Natural killer cell (primary cell): Measurements from ENCODE around the gene ADGRB3. TPM values are rescaled to one million over a fixed set of nuclear protein-coding genes. Genes with fewer than 3 reads are reported as not detected.
"Not testable (repeated sequence)": the region's sequence is repeated elsewhere in the genome, so short reads cannot be mapped to it uniquely, and the experiment has no call there.

Experiments used
- ATAC-seq, 3 donors: fragments of 150-1000 bp in 2 of 3; fragments of 200-7000 bp in 1 of 3; cut with Tn5 transposase; 1 replicate in 1 of 3; 2 replicates in 2 of 3; pipeline ENCODE4 v1.10.0; 2021; ENCODE audit warnings: mild to moderate bottlenecking in 2 of 3, moderate library complexity in 2 of 3
- DNase-seq, 2 donors: peaks; one replicate each; pipeline versions ENCODE4 v3.0.0 to v3.0.0-alpha.2; 2013 to 2021; ENCODE audit warnings: mixed read lengths in 1 of 2
- H3K27ac ChIP-seq: one replicate; pipeline ENCODE4 v1.5.1; 2013; ENCODE audit warnings: mild to moderate bottlenecking, low read length
- H3K27me3 ChIP-seq: one replicate; pipeline ENCODE4 v1.6.1; 2013; ENCODE audit warnings: low read length; ENCODE audit not compliant: control insufficient read depth, insufficient read depth
- H3K36me3 ChIP-seq: one replicate; pipeline ENCODE4 v1.6.1; 2013; ENCODE audit warnings: low read length; ENCODE audit not compliant: control insufficient read depth, insufficient read depth
- H3K4me1 ChIP-seq: one replicate; pipeline ENCODE4 v1.6.1; 2013; ENCODE audit warnings: low read length; ENCODE audit not compliant: control insufficient read depth, insufficient read depth
- H3K4me3 ChIP-seq: one replicate; pipeline ENCODE4 v1.5.1; 2013; ENCODE audit warnings: low read length
- H3K9me3 ChIP-seq: one replicate; pipeline ENCODE4 v1.6.1; 2013; ENCODE audit warnings: low read length; ENCODE audit not compliant: control insufficient read depth, insufficient read depth
- H3K27ac Mint-ChIP-seq, 2 donors: one replicate each; pipeline ENCODE4 v1.8.0; 2022; ENCODE audit warnings: mild to moderate bottlenecking in 2 of 2, mixed read lengths in 2 of 2, moderate library complexity in 1 of 2
- H3K27me3 Mint-ChIP-seq, 2 donors: one replicate each; pipeline ENCODE4 v1.8.0; 2022; ENCODE audit warnings: low read depth in 2 of 2, mixed read lengths in 2 of 2
- H3K36me3 Mint-ChIP-seq: one replicate; pipeline ENCODE4 v1.8.0; 2022; ENCODE audit warnings: mixed read lengths
- H3K4me1 Mint-ChIP-seq, 2 donors: one replicate each; pipeline ENCODE4 v1.8.0; 2022; ENCODE audit warnings: mixed read lengths in 2 of 2
- H3K4me3 Mint-ChIP-seq: one replicate; pipeline ENCODE4 v1.8.0; 2022; ENCODE audit warnings: mild to moderate bottlenecking, moderate library complexity, mixed read lengths
- H3K9me3 Mint-ChIP-seq, 2 donors: one replicate each; pipeline ENCODE4 v1.8.0; 2022; ENCODE audit warnings: mixed read lengths in 2 of 2
- WGBS: methylation state at CpG from one replicate; pipeline ENCODE4 v1.1.7; 2013; ENCODE audit warnings: missing lambda C conversion rate; ENCODE audit not compliant: insufficient coverage; 5-methylcytosine and 5-hydroxymethylcytosine counted together
- intact Hi-C: fragments of 100-400 bp; cut with micrococcal nuclease; formaldehyde crosslinking; loops from one replicate; pipeline ENCODE4 v1.14.2; 2022
- total RNA-seq, 4 donors: library from RNA; stranded (reverse); fragments of 120-200 nt in 1 of 4; gene quantifications; one replicate each; pipeline versions ENCODE4 v1.2.3 to v1.2.4, GENCODE V29; 2013 to 2022
- TF ChIP-seq, protein P1 (sequence below): fragments of 200-600 bp; IDR thresholded peaks from one replicate; pipeline ENCODE4 v1.8.0; 2022; ENCODE audit warnings: antibody characterized with exemption

Gene ADGRB3
- total RNA-seq, 3 donors from 2014 or later (not counting 1 experiment from before 2014, with no cell fraction given), result not detected

DNA sequence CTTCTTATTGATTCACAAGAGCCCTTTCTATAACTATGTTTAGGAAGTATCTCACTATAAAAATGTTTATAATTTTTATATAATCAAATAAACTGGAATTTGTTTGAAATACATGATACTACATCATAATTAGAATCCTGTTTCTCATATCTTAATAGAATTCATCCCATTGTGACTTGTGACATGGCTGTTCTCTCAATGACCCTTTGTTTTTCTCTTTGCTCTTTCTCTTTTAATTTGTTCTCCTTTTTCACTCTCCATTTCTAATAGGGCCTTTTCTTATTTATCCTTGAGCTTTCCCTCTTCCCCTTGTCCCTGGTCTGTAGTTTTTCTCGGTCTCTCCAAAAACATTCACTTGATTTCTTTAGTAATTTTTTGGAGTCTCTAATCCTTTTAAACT lies 111.3 kb downstream of the ADGRB3 start:
- Mint-ChIP-seq H3K36me3 (no peaks in the 10 kb centered on the region), H3K9me3 (peaks cover 8 to 17% of the 10 kb centered on the region in 2 donors), H3K27ac (no peak overlapping the region), H3K27me3 (no peaks in the 10 kb centered on the region), H3K4me1 (no peaks in the 10 kb centered on the region), H3K4me3 (no peak overlapping the region)
- Histone ChIP-seq H3K9me3 (no peaks in the 10 kb centered on the region), H3K27ac (no peak overlapping the region), H3K27me3 (no peaks in the 10 kb centered on the region), H3K4me3 (no peak overlapping the region), H3K36me3 (no peaks in the 10 kb centered on the region), H3K4me1 (no peaks in the 10 kb centered on the region)
- ATAC-seq, result no peak
- DNase-seq, result no peak
- TF ChIP-seq, protein P1, sequence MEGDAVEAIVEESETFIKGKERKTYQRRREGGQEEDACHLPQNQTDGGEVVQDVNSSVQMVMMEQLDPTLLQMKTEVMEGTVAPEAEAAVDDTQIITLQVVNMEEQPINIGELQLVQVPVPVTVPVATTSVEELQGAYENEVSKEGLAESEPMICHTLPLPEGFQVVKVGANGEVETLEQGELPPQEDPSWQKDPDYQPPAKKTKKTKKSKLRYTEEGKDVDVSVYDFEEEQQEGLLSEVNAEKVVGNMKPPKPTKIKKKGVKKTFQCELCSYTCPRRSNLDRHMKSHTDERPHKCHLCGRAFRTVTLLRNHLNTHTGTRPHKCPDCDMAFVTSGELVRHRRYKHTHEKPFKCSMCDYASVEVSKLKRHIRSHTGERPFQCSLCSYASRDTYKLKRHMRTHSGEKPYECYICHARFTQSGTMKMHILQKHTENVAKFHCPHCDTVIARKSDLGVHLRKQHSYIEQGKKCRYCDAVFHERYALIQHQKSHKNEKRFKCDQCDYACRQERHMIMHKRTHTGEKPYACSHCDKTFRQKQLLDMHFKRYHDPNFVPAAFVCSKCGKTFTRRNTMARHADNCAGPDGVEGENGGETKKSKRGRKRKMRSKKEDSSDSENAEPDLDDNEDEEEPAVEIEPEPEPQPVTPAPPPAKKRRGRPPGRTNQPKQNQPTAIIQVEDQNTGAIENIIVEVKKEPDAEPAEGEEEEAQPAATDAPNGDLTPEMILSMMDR, result no peak
- no CpG with 5 or more reads among the region's 1 CpG for WGBS
- intact Hi-C loops, result no loop called here

DNA sequence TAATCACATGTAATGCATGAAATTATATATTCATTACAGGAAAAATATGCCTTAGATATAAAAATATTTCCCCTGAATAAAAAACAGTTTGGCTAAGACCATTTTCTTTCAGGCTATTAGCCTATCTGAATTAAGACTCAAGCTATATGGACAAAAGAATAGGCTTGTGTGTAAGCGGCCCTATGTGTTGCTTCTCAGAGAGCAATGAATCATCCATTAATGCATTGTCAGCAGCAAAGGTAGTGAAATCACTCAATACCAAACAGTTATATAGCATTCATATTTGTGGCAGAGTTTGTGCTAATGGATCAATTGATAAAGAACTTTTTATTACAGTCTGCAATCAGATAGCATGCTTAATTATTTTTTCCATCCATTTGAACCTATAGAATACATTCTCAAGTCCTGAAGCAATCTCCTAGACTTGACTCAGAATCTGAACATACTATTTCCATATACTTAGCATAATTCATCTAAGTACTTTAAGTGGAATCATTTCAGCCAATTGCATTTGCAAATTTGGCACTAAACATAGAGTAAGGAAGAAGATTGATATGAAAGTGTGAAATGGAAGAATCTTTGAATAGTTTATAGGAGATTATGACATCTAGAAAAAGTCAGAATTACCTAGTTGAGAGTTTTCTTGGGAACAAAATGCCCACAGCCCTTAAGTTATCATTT lies 112.2 kb downstream of the ADGRB3 start:
- Histone ChIP-seq H3K9me3 (no peaks in the 10 kb centered on the region), H3K27ac (no peak overlapping the region), H3K4me1 (no peaks in the 10 kb centered on the region), H3K4me3 (no peak overlapping the region), H3K27me3 (no peaks in the 10 kb centered on the region), H3K36me3 (no peaks in the 10 kb centered on the region)
- intact Hi-C loops, result no loop called here
- Mint-ChIP-seq H3K4me1 (no peaks in the 10 kb centered on the region), H3K9me3 (peaks cover 8 to 17% of the 10 kb centered on the region in 2 donors), H3K27ac (no peak overlapping the region), H3K27me3 (no peaks in the 10 kb centered on the region), H3K36me3 (no peaks in the 10 kb centered on the region), H3K4me3 (no peak overlapping the region)
- WGBS, result no CpG with 5 or more reads among the region's 1 CpG
- TF ChIP-seq, protein P1, result no peak
- ATAC-seq, result no peak
- DNase-seq, result no peak

DNA sequence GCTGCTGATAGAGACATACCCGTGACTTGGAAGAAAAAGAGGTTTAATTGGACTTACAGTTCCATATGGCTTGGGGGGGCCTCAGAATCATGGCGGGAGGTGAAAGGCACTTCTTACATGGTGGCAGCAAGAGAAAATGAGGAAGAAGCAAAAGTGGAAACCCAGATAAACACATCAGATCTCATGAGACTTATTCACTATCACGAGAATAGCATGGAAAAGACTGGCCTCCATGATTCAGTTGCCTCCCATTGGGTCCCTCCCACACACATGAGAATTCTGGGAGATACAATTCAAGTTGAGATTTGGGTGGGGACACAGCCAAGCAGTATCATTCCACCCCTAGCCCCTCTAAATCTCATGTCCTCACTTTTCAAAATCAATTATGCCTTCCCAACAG lies 112.8 kb downstream of the ADGRB3 start:
- H3K9me3 ChIP-seq, H3K27ac ChIP-seq, H3K36me3 Mint-ChIP-seq, H3K4me3 Mint-ChIP-seq, H3K27me3 Mint-ChIP-seq, ATAC-seq, intact Hi-C loops, H3K4me1 ChIP-seq, H3K27me3 ChIP-seq, DNase-seq, H3K27ac Mint-ChIP-seq, H3K4me3 ChIP-seq, H3K36me3 ChIP-seq, H3K4me1 Mint-ChIP-seq: not testable (repeated sequence)
- peaks cover 12 to 22% of the 10 kb centered on the region in 2 donors for H3K9me3 Mint-ChIP-seq
- WGBS, result 69% methylated on average over 3 of the region's 3 CpGs

DNA sequence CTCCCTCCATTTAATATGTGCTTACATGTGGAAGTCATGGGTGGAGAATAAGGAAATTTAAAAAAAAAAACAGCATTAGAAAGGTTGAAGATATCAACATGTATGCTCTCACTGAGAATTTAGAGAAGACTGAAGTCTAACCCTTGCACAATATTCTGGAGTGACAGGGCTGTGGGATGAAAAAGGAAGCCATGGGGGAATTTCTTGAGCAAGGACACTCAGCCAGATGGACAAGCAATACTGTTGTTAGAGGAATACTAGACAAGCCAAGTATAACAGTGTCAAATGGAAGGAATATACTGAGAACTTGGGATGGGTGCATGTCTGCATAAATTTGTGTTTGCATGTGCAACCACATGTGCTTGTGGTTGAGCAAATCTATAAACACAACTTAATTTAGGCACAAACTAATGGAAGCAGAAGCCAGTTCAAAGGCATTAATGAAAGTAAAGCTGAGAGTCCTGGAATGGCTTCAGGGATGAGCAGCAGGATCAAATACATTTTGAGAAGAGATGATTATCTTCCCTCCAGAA lies 119.7 kb downstream of the ADGRB3 start:
- ATAC-seq (no peak), DNase-seq (no peak)
- no peaks in the 10 kb centered on the region for H3K36me3 ChIP-seq
- no peaks in the 10 kb centered on the region for H3K27me3 ChIP-seq
- no peaks in the 10 kb centered on the region for H3K9me3 ChIP-seq
- TF ChIP-seq, protein P1, result no peak
- no peak overlapping the region for H3K27ac ChIP-seq
- H3K9me3 Mint-ChIP-seq, result peaks cover 11 to 22% of the 10 kb centered on the region in 2 donors
- no peaks in the 10 kb centered on the region for H3K27me3 Mint-ChIP-seq
- H3K4me3 ChIP-seq, result no peak overlapping the region
- H3K4me3 Mint-ChIP-seq, result no peak overlapping the region
- no peak overlapping the region for H3K27ac Mint-ChIP-seq
- no peaks in the 10 kb centered on the region for H3K4me1 ChIP-seq
- H3K36me3 Mint-ChIP-seq, result no peaks in the 10 kb centered on the region
- intact Hi-C loops, result no loop called here
- H3K4me1 Mint-ChIP-seq, result no peaks in the 10 kb centered on the region
